ENCODE data around the gene ERBB2. TPM values are rescaled to one million over a fixed set of nuclear protein-coding genes. Genes with fewer than 3 reads are reported as not detected.
A peak's percentile ranks its signal among the peaks of the same experiment; 100 is the strongest.

ERBB2 gene
- total and polyA plus RNA-seq, 2 of the 13 experiments (the other 11 are each of a cell fraction or from before 2014, with no cell fraction given) = 57.7 to 64.1 TPM

- TF ChIP-seq HBP1 (CRISPR knock-in tag; IDR thresholded peaks at IDR 0.05; ENCODE audit: low read depth) (peak; percentile 26), ZBTB46 (CRISPR knock-in tag; IDR thresholded peaks at IDR 0.05; ENCODE audit: borderline replicate concordance) (peak; percentile 92; the same call in 1 of the 2 replicates), STAG1 (CRISPR knock-in tag; IDR thresholded peaks at IDR 0.05) (peak; percentile 98), GLI4 (CRISPR knock-in tag; IDR thresholded peaks at IDR 0.05; ENCODE audit: borderline replicate concordance) (no peak), ZNF839 (CRISPR knock-in tag; IDR thresholded peaks at IDR 0.05; ENCODE audit: borderline replicate concordance) (no peak), SRSF9 (IDR thresholded peaks at IDR 0.05; ENCODE audit: borderline replicate concordance, insufficient read depth, low read depth, low read length, poor library complexity, severe bottlenecking) (no peak), ZNF446 (CRISPR knock-in tag; IDR thresholded peaks at IDR 0.05) (peak; percentile 6; the same call in 1 of the 2 replicates), JUND (CRISPR knock-in tag; IDR thresholded peaks at IDR 0.05) (peak; percentile 62), ZNF629 (CRISPR knock-in tag; conservative IDR thresholded peaks at IDR 0.05) (peak; percentile 40), ZNF609 (CRISPR knock-in tag; IDR thresholded peaks at IDR 0.05; ENCODE audit: borderline replicate concordance) (peak; percentile 66), SP4 (CRISPR knock-in tag; IDR thresholded peaks at IDR 0.05) (peak; percentile 83), KAT2B (IDR thresholded peaks at IDR 0.05; ENCODE audit: borderline replicate concordance, low read depth, low read length) (no peak), ZNF101 (CRISPR knock-in tag; IDR thresholded peaks at IDR 0.05; ENCODE audit: borderline replicate concordance, low read depth) (no peak; the same call in 1 of the 2 replicates), MTA1 (CRISPR knock-in tag; IDR thresholded peaks at IDR 0.05; ENCODE audit: borderline replicate concordance) (peak; percentile 59; the same call in 1 of the 2 replicates), NCOA5 (CRISPR knock-in tag; IDR thresholded peaks at IDR 0.05) (0 out of 2 replicates have a peak, but pooled peaks have one; percentile 53)
- TF ChIP-seq, protein P1, sequence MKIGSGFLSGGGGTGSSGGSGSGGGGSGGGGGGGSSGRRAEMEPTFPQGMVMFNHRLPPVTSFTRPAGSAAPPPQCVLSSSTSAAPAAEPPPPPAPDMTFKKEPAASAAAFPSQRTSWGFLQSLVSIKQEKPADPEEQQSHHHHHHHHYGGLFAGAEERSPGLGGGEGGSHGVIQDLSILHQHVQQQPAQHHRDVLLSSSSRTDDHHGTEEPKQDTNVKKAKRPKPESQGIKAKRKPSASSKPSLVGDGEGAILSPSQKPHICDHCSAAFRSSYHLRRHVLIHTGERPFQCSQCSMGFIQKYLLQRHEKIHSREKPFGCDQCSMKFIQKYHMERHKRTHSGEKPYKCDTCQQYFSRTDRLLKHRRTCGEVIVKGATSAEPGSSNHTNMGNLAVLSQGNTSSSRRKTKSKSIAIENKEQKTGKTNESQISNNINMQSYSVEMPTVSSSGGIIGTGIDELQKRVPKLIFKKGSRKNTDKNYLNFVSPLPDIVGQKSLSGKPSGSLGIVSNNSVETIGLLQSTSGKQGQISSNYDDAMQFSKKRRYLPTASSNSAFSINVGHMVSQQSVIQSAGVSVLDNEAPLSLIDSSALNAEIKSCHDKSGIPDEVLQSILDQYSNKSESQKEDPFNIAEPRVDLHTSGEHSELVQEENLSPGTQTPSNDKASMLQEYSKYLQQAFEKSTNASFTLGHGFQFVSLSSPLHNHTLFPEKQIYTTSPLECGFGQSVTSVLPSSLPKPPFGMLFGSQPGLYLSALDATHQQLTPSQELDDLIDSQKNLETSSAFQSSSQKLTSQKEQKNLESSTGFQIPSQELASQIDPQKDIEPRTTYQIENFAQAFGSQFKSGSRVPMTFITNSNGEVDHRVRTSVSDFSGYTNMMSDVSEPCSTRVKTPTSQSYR (CRISPR knock-in tag; IDR thresholded peaks at IDR 0.05; ENCODE audit: borderline replicate concordance) = peak; percentile 93
These were observed 54.5 kb downstream of the ERBB2 start (continued) for GRCh38 chr17:39754161-39754957.
